H1 (cell line): ENCODE data around the gene SLC44A1. TPM values are rescaled to one million over a fixed set of nuclear protein-coding genes. Genes with fewer than 3 reads are reported as not detected.

Source experiments
- CTCF ChIA-PET: fragments of 300-600 bp; sonication (Branson Sonifier 250); formaldehyde crosslinking; loops from one replicate; lab custom pipeline; 2021; ENCODE audit not compliant: partially characterized antibody; lab: Charles Lee
- POLR2A ChIA-PET: fragments of 300-600 bp; sonication (Branson Sonifier 250); formaldehyde crosslinking; loops from one replicate; lab custom pipeline; 2021; ENCODE audit warnings: inconsistent platforms; ENCODE audit not compliant: partially characterized antibody; lab: Charles Lee
- DNase-seq, 2 experiments: peaks; one replicate each; pipeline versions ENCODE4 v3.0.0 to v3.0.0-alpha.2; 2010 to 2022; ENCODE audit warnings: low spot score in 2 of 2, low read depth in 1 of 2, mixed read lengths in 1 of 2
- FAIRE-seq: peaks from 2 replicates; lab custom pipeline; 2011; peaks lifted over from hg19 to GRCh38; lab: Jason Lieb, UNC
- H2AFZ ChIP-seq: 2 replicates; pipeline ENCODE4 v1.8.1; 2012; ENCODE audit warnings: low read length, inconsistent platforms
- H2AK5ac ChIP-seq: 2 replicates; pipeline ENCODE4 v1.6.1; 2013; ENCODE audit warnings: low read depth, low read length
- H2BK120ac ChIP-seq: replicated peaks from 2 replicates; pipeline ENCODE3; 2013; ENCODE audit warnings: low read depth, low read length, inconsistent platforms
- H2BK12ac ChIP-seq: 2 replicates; pipeline ENCODE4 v1.6.1; 2013; ENCODE audit warnings: low read depth, low read length
- H2BK15ac ChIP-seq: 2 replicates; pipeline ENCODE4 v1.6.1; 2013; ENCODE audit warnings: low read length
- H2BK20ac ChIP-seq: 2 replicates; pipeline ENCODE4 v1.6.1; 2013; ENCODE audit warnings: low read length
- H2BK5ac ChIP-seq: 2 replicates; pipeline ENCODE4 v1.6.1; 2013; ENCODE audit warnings: low read depth, low read length
- H3K14ac ChIP-seq: 2 replicates; pipeline ENCODE4 v1.6.1; 2013; ENCODE audit warnings: inconsistent platforms; ENCODE audit not compliant: insufficient read length
- H3K18ac ChIP-seq: 2 replicates; pipeline ENCODE4 v1.6.1; 2013; ENCODE audit warnings: low read length; ENCODE audit errors: extremely low read depth
- H3K23ac ChIP-seq: 2 replicates; pipeline ENCODE4 v1.6.1; 2013; ENCODE audit warnings: inconsistent platforms; ENCODE audit not compliant: insufficient read length
- H3K23me2 ChIP-seq: 2 replicates; pipeline ENCODE4 v1.6.1; 2013; ENCODE audit warnings: low read depth, low read length
- H3K27ac ChIP-seq: 2 replicates; pipeline ENCODE4 v1.6.1; 2011; ENCODE audit warnings: low read depth, low read length, inconsistent platforms
- H3K27me3 ChIP-seq, 4 experiments: replicated peaks in 1 of 4; 1 replicate in 1 of 4; 2 replicates in 3 of 4; pipeline versions ENCODE4 v1.6.1 to v1.8.1; 2011 to 2013; ENCODE audit warnings: low read length in 3 of 4, mild to moderate bottlenecking in 3 of 4, inconsistent platforms in 2 of 4, mixed read lengths in 2 of 4, moderate library complexity in 1 of 4; ENCODE audit not compliant: control insufficient read depth in 3 of 4, insufficient read depth in 3 of 4; ENCODE audit errors: extremely low read depth in 1 of 4
- H3K36me3 ChIP-seq, 4 experiments: 2 replicates each; pipeline versions ENCODE4 v1.6.1 to v1.8.1; 2011 to 2013; ENCODE audit warnings: mild to moderate bottlenecking in 4 of 4, low read length in 3 of 4, moderate library complexity in 2 of 4, control low read depth in 1 of 4, inconsistent platforms in 1 of 4; ENCODE audit not compliant: insufficient read depth in 4 of 4, control insufficient read depth in 2 of 4
- H3K4ac ChIP-seq: replicated peaks from 2 replicates; pipeline ENCODE3; 2013; ENCODE audit warnings: low read length, low read depth, mixed read lengths, inconsistent platforms; ENCODE audit not compliant: insufficient read length
- H3K4me1 ChIP-seq, 4 experiments: replicated peaks in 1 of 4; 1 replicate in 1 of 4; 2 replicates in 3 of 4; pipeline versions ENCODE4 v1.6.1 to v1.8.1; 2011 to 2013; ENCODE audit warnings: low read length in 3 of 4, inconsistent platforms in 2 of 4, mixed read lengths in 1 of 4; ENCODE audit not compliant: insufficient read depth in 4 of 4, control insufficient read depth in 3 of 4
- H3K4me2 ChIP-seq, 2 experiments: 2 replicates each; pipeline versions ENCODE4 v1.6.1 to v1.8.1; 2011 to 2013; ENCODE audit warnings: low read depth in 2 of 2, low read length in 2 of 2, control low read depth in 1 of 2, inconsistent platforms in 1 of 2, mild to moderate bottlenecking in 1 of 2; ENCODE audit not compliant: insufficient read depth in 1 of 2
- H3K4me3 ChIP-seq, 4 experiments: fragments of 200-600, 300-600 bp in 1 of 4; sonication (generic), shearing (Covaris generic), sonication (Bioruptor Twin) in 1 of 4; 2 replicates each; pipeline versions ENCODE4 v1.5.1 to v1.8.1; 2011 to 2016; ENCODE audit warnings: low read length in 4 of 4, low read depth in 3 of 4, control low read depth in 2 of 4, inconsistent platforms in 2 of 4, mild to moderate bottlenecking in 2 of 4, mixed read lengths in 1 of 4, moderate library complexity in 1 of 4; ENCODE audit not compliant: insufficient read depth in 2 of 4; ENCODE audit errors: extremely low read depth in 1 of 4
- H3K56ac ChIP-seq: replicated peaks from 2 replicates; pipeline ENCODE3; 2013; ENCODE audit warnings: low read depth, mild to moderate bottlenecking, mixed read lengths, low read length, inconsistent platforms; ENCODE audit not compliant: insufficient read length
- H3K79me1 ChIP-seq: 2 replicates; pipeline ENCODE4 v1.6.1; 2013; ENCODE audit warnings: low read depth, low read length, control low read depth
- H3K79me2 ChIP-seq, 2 experiments: 2 replicates each; pipeline versions ENCODE4 v1.6.1 to v1.8.1; 2012 to 2013; ENCODE audit warnings: low read length in 2 of 2, mild to moderate bottlenecking in 2 of 2, inconsistent platforms in 1 of 2; ENCODE audit not compliant: insufficient read depth in 2 of 2, control insufficient read depth in 1 of 2
- H3K9ac ChIP-seq, 4 experiments: replicated peaks in 1 of 4; 1 replicate in 1 of 4; 2 replicates in 3 of 4; pipeline versions ENCODE4 v1.6.1 to v1.8.1; 2011 to 2013; ENCODE audit warnings: low read depth in 3 of 4, low read length in 3 of 4, control low read depth in 2 of 4, mild to moderate bottlenecking in 2 of 4, moderate library complexity in 2 of 4, inconsistent platforms in 1 of 4; ENCODE audit errors: extremely low read depth in 1 of 4
- H3K9me3 ChIP-seq, 2 experiments: 2 replicates each; pipeline versions ENCODE4 v1.6.1 to v1.8.1; 2012 to 2013; ENCODE audit warnings: mild to moderate bottlenecking in 2 of 2, moderate library complexity in 2 of 2, control low read depth in 1 of 2, inconsistent platforms in 1 of 2, low read depth in 1 of 2, low read length in 1 of 2, mixed read lengths in 1 of 2; ENCODE audit not compliant: insufficient read depth in 2 of 2
- H4K20me1 ChIP-seq, 2 experiments: replicated peaks in 1 of 2; 2 replicates each; pipeline versions ENCODE3 to v1.8.1; 2011 to 2013; ENCODE audit warnings: inconsistent platforms in 2 of 2, low read length in 2 of 2, mild to moderate bottlenecking in 1 of 2; ENCODE audit not compliant: insufficient read depth in 2 of 2, control insufficient read depth in 1 of 2
- H4K5ac ChIP-seq: 2 replicates; pipeline ENCODE4 v1.6.1; 2013; ENCODE audit warnings: low read length, low read depth, mixed read lengths, inconsistent platforms; ENCODE audit not compliant: insufficient read length
- H4K8ac ChIP-seq: 2 replicates; pipeline ENCODE4 v1.8.0; 2013; ENCODE audit warnings: mild to moderate bottlenecking, moderate library complexity, low read length, inconsistent platforms; ENCODE audit not compliant: insufficient read depth; ENCODE audit errors: extremely low read depth
- H4K91ac ChIP-seq: replicated peaks from 2 replicates; pipeline ENCODE3; 2013; ENCODE audit warnings: low read length, mixed read lengths, inconsistent platforms; ENCODE audit not compliant: insufficient read length
- GTF2F1 ChIP-seq: IDR thresholded peaks from 2 replicates; pipeline ENCODE4 v1.6.1; 2012; ENCODE audit warnings: low read depth, low read length, improper control_type of control experiment, borderline replicate concordance
- SP1 ChIP-seq: IDR thresholded peaks from 2 replicates; pipeline ENCODE4 v1.6.1; 2011; ENCODE audit warnings: low read depth, low read length
- TCF12 ChIP-seq: IDR thresholded peaks from 2 replicates; pipeline ENCODE4 v1.6.1; 2011; ENCODE audit warnings: low read depth, mild to moderate bottlenecking, low read length
- ZNF274 ChIP-seq: IDR thresholded peaks from 2 replicates; pipeline ENCODE4 v1.7.0; 2012; ENCODE audit warnings: low read length, borderline replicate concordance; ENCODE audit errors: extremely low read depth
- WGBS, 2 experiments: shearing (Covaris generic) in 1 of 2; methylation state at CpG; one replicate each; pipeline versions ENCODE4 v1.1.6 to v1.1.7; 2013 to 2015; ENCODE audit warnings: low lambda C conversion rate in 2 of 2, mixed read lengths in 2 of 2, inconsistent platforms in 1 of 2, low coverage in 1 of 2, missing lambda C conversion rate in 1 of 2; ENCODE audit not compliant: insufficient replicate concordance in 2 of 2, insufficient coverage in 1 of 2, insufficient read length in 1 of 2; ENCODE audit errors: extremely low coverage in 1 of 2, missing lambda C conversion rate in 1 of 2; 5-methylcytosine and 5-hydroxymethylcytosine counted together
- polyA plus RNA-seq, 7 experiments: library from polyadenylated mRNA; depleted of rRNA in 3 of 7; stranded (reverse) in 5 of 7; unstranded in 2 of 7; fragments of >200 nt in 5 of 7; fragments of 200-250 nt in 2 of 7; gene quantifications; 1 replicate in 5 of 7; 2 replicates in 1 of 7; 4 replicates in 1 of 7; pipeline versions ENCODE4 v1.2.1 to v1.2.3, GENCODE V29; 2011 to 2013; ENCODE audit warnings: missing spikeins in 2 of 7, mixed read lengths in 2 of 7
- total RNA-seq: library from RNA; stranded (reverse); fragmentation: NEBNext Ultra II Directional; extraction: Animal tissue kit (Norgen Biotek cat#: 25700); gene quantifications from 2 replicates; pipeline ENCODE4 v1.2.1, GENCODE V29; 2021

The SLC44A1 gene
- total and polyA plus RNA-seq, 2 of the 8 experiments (the other 6 are each of a cell fraction or from before 2014, with no cell fraction given): 30.5 to 71.2 TPM

DNA sequence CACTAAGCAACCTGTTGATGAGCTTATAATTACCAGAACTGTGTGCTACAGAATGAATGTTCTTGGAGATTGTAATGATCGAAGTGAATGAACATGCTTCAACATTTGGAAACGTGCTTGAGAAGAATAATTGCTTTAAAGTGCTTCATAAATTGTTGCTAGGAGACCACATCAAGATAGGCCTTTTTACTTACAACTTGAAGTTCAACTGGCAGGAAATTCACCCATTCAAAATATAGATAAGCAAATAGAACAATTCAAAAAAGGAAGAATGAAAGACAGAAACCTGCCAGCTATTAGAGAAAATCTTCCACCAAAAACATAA is 38.0 kb upstream of the SLC44A1 start:
- Histone ChIP-seq H2BK15ac (no peak overlapping the region), H4K8ac (no peak overlapping the region), H2BK20ac (no peak overlapping the region), H4K20me1 (no peaks in the 10 kb centered on the region), H3K9me3 (no peaks in the 10 kb centered on the region), H2AK5ac (no peak overlapping the region), H2BK12ac (no peak overlapping the region), H2AFZ (no peak overlapping the region), H4K91ac (no peak overlapping the region), H3K23ac (no peak overlapping the region), H2BK5ac (no peak overlapping the region), H3K27ac (no peak overlapping the region), H3K9ac (no peak overlapping the region), H3K36me3 (no peaks in the 10 kb centered on the region), H3K18ac (no peak overlapping the region), H3K4ac (no peak overlapping the region), H3K4me3 (no peak overlapping the region), H3K14ac (no peak overlapping the region), H3K27me3 (no peaks in the 10 kb centered on the region), H3K4me1 (no peaks in the 10 kb centered on the region), H3K4me2 (no peak overlapping the region), H2BK120ac (no peak overlapping the region), H3K79me1 (no peaks in the 10 kb centered on the region), H3K23me2 (no peaks in the 10 kb centered on the region; the same call in 1 of the 2 replicates), H3K79me2 (no peaks in the 10 kb centered on the region), H3K56ac (no peak overlapping the region), H4K5ac (no peak overlapping the region)
- DNase-seq (no peak), FAIRE-seq (no peak)
- CTCF ChIA-PET: interaction anchor here (1.4 kb wide), 1 partner anchor 38 kb away, joined by 5 read pairs; the partner anchor contains the start of gene SLC44A1
- WGBS, 2 experiments: 77% methylated on average over 2 of the region's 2 CpGs; no CpG with 5 or more reads in 1 of the 2 experiments
- TF ChIP-seq ZNF274: no peak
- TF ChIP-seq GTF2F1: no peak
- no peak for TF ChIP-seq TCF12
- TF ChIP-seq SP1: no peak
- POLR2A ChIA-PET: no interaction called here
